H1 (cell line): ENCODE measurements around the gene METAP1D. TPM values are rescaled to one million over a fixed set of nuclear protein-coding genes. Genes with fewer than 3 reads are reported as not detected.

Experiments
- CHD1 ChIP-seq: IDR thresholded peaks from 2 replicates; pipeline ENCODE4 v1.6.1; 2012; ENCODE audit warnings: low read depth, low read length, improper control_type of control experiment
- E2F6 ChIP-seq: IDR thresholded peaks from 2 replicates; pipeline ENCODE4 v1.6.1; 2012; ENCODE audit warnings: inconsistent platforms
- JUND ChIP-seq: IDR thresholded peaks from 2 replicates; pipeline ENCODE4 v1.6.1; 2011; ENCODE audit warnings: mild to moderate bottlenecking, improper control_type of control experiment, low read length
- RNF2 ChIP-seq: fragments of 200-900, 300-1000 bp; sonication (generic); IDR thresholded peaks from 2 replicates; pipeline ENCODE4 v1.7.1; 2016; ENCODE audit warnings: borderline replicate concordance, low read depth, mild to moderate bottlenecking, antibody characterized with exemption, low read length; ENCODE audit not compliant: poor library complexity, severe bottlenecking; ENCODE audit errors: missing control alignments
- SIN3A ChIP-seq, 2 experiments: IDR thresholded peaks in 1 of 2; conservative IDR thresholded peaks in 1 of 2; 2 replicates each; pipeline ENCODE4 v1.6.1; 2011 to 2012; ENCODE audit warnings: low read length in 2 of 2, improper control_type of control experiment in 1 of 2, low read depth in 1 of 2, mild to moderate bottlenecking in 1 of 2
- SRF ChIP-seq: IDR thresholded peaks from 2 replicates; pipeline ENCODE4 v1.6.1; 2011; ENCODE audit warnings: mild to moderate bottlenecking, low read depth, low read length, moderate library complexity
- TAF1 ChIP-seq: IDR thresholded peaks from 2 replicates; pipeline ENCODE4 v1.6.1; 2011; ENCODE audit warnings: mild to moderate bottlenecking, low read depth, low read length
- TEAD4 ChIP-seq: IDR thresholded peaks from 2 replicates; pipeline ENCODE4 v1.6.1; 2012; ENCODE audit warnings: low read depth, low read length, inconsistent platforms, mixed read lengths
- polyA plus RNA-seq, 7 experiments: library from polyadenylated mRNA; depleted of rRNA in 3 of 7; stranded (reverse) in 5 of 7; unstranded in 2 of 7; fragments of >200 nt in 5 of 7; fragments of 200-250 nt in 2 of 7; gene quantifications; 1 replicate in 5 of 7; 2 replicates in 1 of 7; 4 replicates in 1 of 7; pipeline versions ENCODE4 v1.2.1 to v1.2.3, GENCODE V29; 2011 to 2013; ENCODE audit warnings: missing spikeins in 2 of 7, mixed read lengths in 2 of 7
- total RNA-seq: library from RNA; stranded (reverse); fragmentation: NEBNext Ultra II Directional; extraction: Animal tissue kit (Norgen Biotek cat#: 25700); gene quantifications from 2 replicates; pipeline ENCODE4 v1.2.1, GENCODE V29; 2021

The METAP1D gene
- total and polyA plus RNA-seq, 2 of the 8 experiments (the other 6 are each of a cell fraction or from before 2014, with no cell fraction given): 3.9 to 6.2 TPM

GRCh38 chr2:172007372-172007771, 7.6 kb downstream of the METAP1D start (continued):
- TF ChIP-seq SRF (no peak), SIN3A (conservative IDR thresholded peaks at IDR 0.05 in 1 of 2, IDR thresholded peaks at IDR 0.05 in 1 of 2; ENCODE audit: low read depth in 1 of 2, low read length in 2 of 2) (no peak), E2F6 (no peak), TEAD4 (no peak), CHD1 (no peak), TAF1 (no peak), RNF2 (no peak), JUND (no peak)
